Memory B cell (primary cell): ENCODE results near the gene TRMT2B.
"Not testable (repeated sequence)": the region's sequence is repeated elsewhere in the genome, so short reads cannot be mapped to it uniquely, and the experiment has no call there.

Experiments used
- ATAC-seq: fragments of 150-1000 bp; cut with Tn5 transposase; 2 replicates; pipeline ENCODE4 v1.10.0; 2021; ENCODE audit warnings: low read depth, mild to moderate bottlenecking, moderate library complexity
- DNase-seq, 2 donors: peaks; one replicate each; pipeline ENCODE4 v3.0.0; 2022; ENCODE audit warnings: low spot score in 2 of 2
- H3K27ac Mint-ChIP-seq: one replicate; pipeline ENCODE4 v1.8.0; 2022; ENCODE audit warnings: mild to moderate bottlenecking, moderate library complexity, mixed read lengths
- H3K27me3 Mint-ChIP-seq: one replicate; pipeline ENCODE4 v1.8.0; 2022; ENCODE audit warnings: mixed read lengths
- H3K36me3 Mint-ChIP-seq: one replicate; pipeline ENCODE4 v1.8.0; 2022; ENCODE audit warnings: mild to moderate bottlenecking, mixed read lengths
- H3K4me1 Mint-ChIP-seq: one replicate; pipeline ENCODE4 v1.8.0; 2022; ENCODE audit warnings: mixed read lengths
- H3K4me3 Mint-ChIP-seq: one replicate; pipeline ENCODE4 v1.8.0; 2022; ENCODE audit warnings: mild to moderate bottlenecking, moderate library complexity, mixed read lengths
- H3K9me3 Mint-ChIP-seq: one replicate; pipeline ENCODE4 v1.8.0; 2022; ENCODE audit warnings: mixed read lengths

TRMT2B gene

GRCh38 chrX:101051549-101052302 lies at the start of gene TRMT2B:
Gene TRMT2B (minus strand): TSS chrX:101052111. CDS start chrX:101042289, 9,822 bp downstream.
- H3K4me3 Mint-ChIP-seq = peak within 1 kb of the TSS; percentile 84
- no peaks in the 10 kb centered on the region for H3K9me3 Mint-ChIP-seq
- peaks cover 18% of the 10 kb centered on the region for H3K4me1 Mint-ChIP-seq
- DNase-seq (peak; percentile 54 to 59), ATAC-seq (peak; percentile 88)
- H3K36me3 Mint-ChIP-seq = peaks cover 4% of the 10 kb centered on the region
- peak within 1 kb of the TSS; percentile 92 for H3K27ac Mint-ChIP-seq
- H3K27me3 Mint-ChIP-seq = no peaks in the 10 kb centered on the region

- Mint-ChIP-seq H3K4me3 (peak within 1 kb of the TSS; percentile 85), H3K36me3 (no peaks in the 10 kb centered on the region), H3K27me3 (no peaks in the 10 kb centered on the region), H3K9me3 (no peaks in the 10 kb centered on the region), H3K27ac (peak within 1 kb of the TSS; percentile 91), H3K4me1 (peaks cover 11% of the 10 kb centered on the region)
- ATAC-seq (peak; percentile 99), DNase-seq (peak; percentile 72 to 89)
Measured at GRCh38 chrX:101097546-101098453, 45.9 kb upstream of the TRMT2B start, which contains the start of gene CENPI. Gene CENPI (plus strand): TSS chrX:101098204. CDS start chrX:101101071, 2,867 bp downstream.

- ATAC-seq = no peak
- Mint-ChIP-seq H3K4me3 (no peak overlapping the region), H3K9me3 (no peaks in the 10 kb centered on the region), H3K27ac (peak overlapping the region; percentile 69), H3K36me3 (no peaks in the 10 kb centered on the region), H3K4me1 (peaks cover 3% of the 10 kb centered on the region), H3K27me3 (peaks cover 2% of the 10 kb centered on the region)
- DNase-seq = no peak
Measured at GRCh38 chrX:101091817-101092216, 39.9 kb upstream of the TRMT2B start.

- H3K27ac Mint-ChIP-seq = no peak overlapping the region
- H3K4me1 Mint-ChIP-seq = peaks cover 5% of the 10 kb centered on the region
- ATAC-seq (no peak), DNase-seq (no peak)
- no peaks in the 10 kb centered on the region for H3K9me3 Mint-ChIP-seq
- peaks cover 5% of the 10 kb centered on the region for H3K27me3 Mint-ChIP-seq
- H3K4me3 Mint-ChIP-seq = no peak overlapping the region
- peaks cover 3% of the 10 kb centered on the region for H3K36me3 Mint-ChIP-seq
Measured at GRCh38 chrX:101081231-101081630, 29.3 kb upstream of the TRMT2B start.

- no peak overlapping the region for H3K4me3 Mint-ChIP-seq
- H3K36me3 Mint-ChIP-seq = peaks cover 3% of the 10 kb centered on the region
- peaks cover 5% of the 10 kb centered on the region for H3K4me1 Mint-ChIP-seq
Measured at GRCh38 chrX:101080326-101081124, 28.6 kb upstream of the TRMT2B start.

GRCh38 chrX:101079736-101080270 lies 27.9 kb upstream of the TRMT2B start:
- DNase-seq (no peak), ATAC-seq (no peak)
- H3K27me3 Mint-ChIP-seq = peaks cover 5% of the 10 kb centered on the region
- no peaks in the 10 kb centered on the region for H3K9me3 Mint-ChIP-seq
- no peak overlapping the region for H3K4me3 Mint-ChIP-seq
- peaks cover 5% of the 10 kb centered on the region for H3K4me1 Mint-ChIP-seq
- peaks cover 3% of the 10 kb centered on the region for H3K36me3 Mint-ChIP-seq
- H3K27ac Mint-ChIP-seq = no peak overlapping the region

More at GRCh38 chrX:101080326-101081124, 28.6 kb upstream of the TRMT2B start:
- DNase-seq = no peak
- no peak for ATAC-seq
- Mint-ChIP-seq H3K27me3 (peaks cover 5% of the 10 kb centered on the region), H3K27ac (no peak overlapping the region), H3K9me3 (no peaks in the 10 kb centered on the region)

GRCh38 chrX:101078716-101079598 lies 27.0 kb upstream of the TRMT2B start, which contains the start of gene TMEM35A:
Gene TMEM35A (plus strand): TSS chrX:101078879. CDS start chrX:101079003, 124 bp downstream.
- ATAC-seq = no peak
- no peak within 1 kb of the TSS for H3K27ac Mint-ChIP-seq

GRCh38 chrX:101071582-101071981 lies 19.7 kb upstream of the TRMT2B start:
- no peak overlapping the region for H3K4me3 Mint-ChIP-seq
- no peak overlapping the region for H3K27ac Mint-ChIP-seq
- H3K9me3 Mint-ChIP-seq = no peaks in the 10 kb centered on the region
- ATAC-seq = no peak
- H3K36me3 Mint-ChIP-seq = no peaks in the 10 kb centered on the region
- H3K4me1 Mint-ChIP-seq = no peaks in the 10 kb centered on the region
- no peak for DNase-seq
- H3K27me3 Mint-ChIP-seq = no peaks in the 10 kb centered on the region

More at GRCh38 chrX:101078716-101079598, 27.0 kb upstream of the TRMT2B start, which contains the start of gene TMEM35A:
- Mint-ChIP-seq H3K36me3 (peaks cover 3% of the 10 kb centered on the region), H3K9me3 (no peaks in the 10 kb centered on the region), H3K4me1 (peaks cover 5% of the 10 kb centered on the region), H3K27me3 (peaks cover 5% of the 10 kb centered on the region), H3K4me3 (no peak within 1 kb of the TSS)
- no peak for DNase-seq

GRCh38 chrX:101062176-101062575 lies 10.3 kb upstream of the TRMT2B start:
- H3K4me1 Mint-ChIP-seq = peaks cover 2% of the 10 kb centered on the region
- H3K4me3 Mint-ChIP-seq = no peak overlapping the region
- H3K27ac Mint-ChIP-seq = no peak overlapping the region
- no peaks in the 10 kb centered on the region for H3K9me3 Mint-ChIP-seq
- H3K36me3 Mint-ChIP-seq = no peaks in the 10 kb centered on the region
- peaks cover 2% of the 10 kb centered on the region for H3K27me3 Mint-ChIP-seq
- DNase-seq (no peak), ATAC-seq (no peak)

- Mint-ChIP-seq H3K4me3 (no peak overlapping the region), H3K4me1 (peaks cover 9% of the 10 kb centered on the region), H3K27ac (no peak overlapping the region), H3K27me3 (no peaks in the 10 kb centered on the region), H3K36me3 (no peaks in the 10 kb centered on the region), H3K9me3 (no peaks in the 10 kb centered on the region)
- no peak for DNase-seq
- peak; percentile 79 for ATAC-seq
Measured at GRCh38 chrX:101057093-101057714, 5.3 kb upstream of the TRMT2B start.

- not testable (repeated sequence) for H3K9me3 Mint-ChIP-seq, ATAC-seq, H3K27me3 Mint-ChIP-seq, DNase-seq, H3K27ac Mint-ChIP-seq, H3K4me3 Mint-ChIP-seq, H3K4me1 Mint-ChIP-seq, H3K36me3 Mint-ChIP-seq
Measured at GRCh38 chrX:101056551-101056950, 4.6 kb upstream of the TRMT2B start.

GRCh38 chrX:101051153-101051548 lies 760 bp downstream of the TRMT2B start:
- Mint-ChIP-seq H3K9me3 (no peaks in the 10 kb centered on the region), H3K27ac (peak overlapping the region; percentile 92), H3K4me1 (peaks cover 16% of the 10 kb centered on the region), H3K4me3 (peak overlapping the region; percentile 84), H3K36me3 (peaks cover 5% of the 10 kb centered on the region), H3K27me3 (no peaks in the 10 kb centered on the region)
- ATAC-seq (no peak), DNase-seq (no peak)
